HL-60 (cell line): ENCODE results near the gene MACO1.
"Not testable (repeated sequence)": the region's sequence is repeated elsewhere in the genome, so short reads cannot be mapped to it uniquely, and the experiment has no call there.

Experiments used
- DNase-seq, 2 experiments: peaks; one replicate each; pipeline ENCODE4 v3.0.0-alpha.2; 2010 to 2020; ENCODE audit warnings: low read depth in 1 of 2, low spot score in 1 of 2
- H3K27ac ChIP-seq: fragments of 250-450 bp; sonication (Bioruptor Pico); replicated peaks from 2 replicates; pipeline ENCODE4 v1.5.1; 2020; ENCODE audit warnings: mild to moderate bottlenecking, moderate library complexity
- H3K27me3 ChIP-seq: fragments of 250-450 bp; sonication (Bioruptor Pico); 2 replicates; pipeline ENCODE4 v1.5.1; 2021; ENCODE audit warnings: mild to moderate bottlenecking, moderate library complexity; ENCODE audit not compliant: insufficient read depth, poor library complexity, severe bottlenecking
- H3K4me3 ChIP-seq: replicated peaks from 2 replicates; pipeline ENCODE4 v1.5.1; 2011; ENCODE audit warnings: mild to moderate bottlenecking, control low read depth, low read length; ENCODE audit not compliant: insufficient read depth
- CTCF ChIP-seq: IDR thresholded peaks from one replicate; pipeline ENCODE4 v1.5.1; 2011; ENCODE audit warnings: low read length, control low read depth, inconsistent platforms; ENCODE audit not compliant: insufficient read depth
- GABPA ChIP-seq: IDR thresholded peaks from 2 replicates; pipeline ENCODE4 v1.6.1; 2012; ENCODE audit warnings: low read depth
- POLR2AphosphoS5 ChIP-seq: IDR thresholded peaks from 2 replicates; pipeline ENCODE4 v1.6.1; 2012; ENCODE audit warnings: low read depth
- REST ChIP-seq: IDR thresholded peaks from 2 replicates; pipeline ENCODE4 v1.6.1; 2012; ENCODE audit warnings: low read depth; ENCODE audit not compliant: insufficient replicate concordance
- SPI1 ChIP-seq: IDR thresholded peaks from 2 replicates; pipeline ENCODE4 v1.6.1; 2012; ENCODE audit warnings: low read depth, mild to moderate bottlenecking, borderline replicate concordance

The MACO1 gene

GRCh38 chr1:25439287-25439686 is 8.6 kb downstream of the MACO1 start:
- H3K27me3 ChIP-seq, result no peaks in the 10 kb centered on the region
- no peak for TF ChIP-seq REST
- TF ChIP-seq SPI1, result no peak
- no peak for TF ChIP-seq GABPA
- TF ChIP-seq CTCF, result no peak
- no peak for TF ChIP-seq POLR2AphosphoS5
- H3K27ac ChIP-seq, result no peak overlapping the region
- DNase-seq, result no peak
- H3K4me3 ChIP-seq, result no peak overlapping the region

- no peak overlapping the region for H3K4me3 ChIP-seq
- no peak for TF ChIP-seq CTCF
- TF ChIP-seq REST, result no peak
- no peak for TF ChIP-seq SPI1
- TF ChIP-seq POLR2AphosphoS5, result no peak
- no peak for TF ChIP-seq GABPA
- H3K27me3 ChIP-seq, result no peaks in the 10 kb centered on the region
- H3K27ac ChIP-seq, result no peak overlapping the region
- DNase-seq, result no peak
Observed at GRCh38 chr1:25442178-25442577, 11.5 kb downstream of the MACO1 start.

GRCh38 chr1:25443030-25443699 is 12.5 kb downstream of the MACO1 start:
- TF ChIP-seq REST (no peak), POLR2AphosphoS5 (no peak), SPI1 (no peak), GABPA (no peak), CTCF (no peak)
- no peaks in the 10 kb centered on the region for H3K27me3 ChIP-seq
- H3K4me3 ChIP-seq, result no peak overlapping the region
- no peak overlapping the region for H3K27ac ChIP-seq
- no peak for DNase-seq

- not testable (repeated sequence) for DNase-seq, H3K27me3 ChIP-seq, H3K4me3 ChIP-seq, H3K27ac ChIP-seq
Observed at GRCh38 chr1:25444604-25445003, 13.9 kb downstream of the MACO1 start.
